GM06990 (cell line): ENCODE data around the gene MEGF6.

Experiments
- DNase-seq: peaks from one replicate; pipeline ENCODE4 v3.0.0-alpha.2; 2011; ENCODE audit not compliant: insufficient read length; ENCODE audit errors: extremely low read depth
- H3K27me3 ChIP-seq: replicated peaks from 2 replicates; pipeline ENCODE4 v1.6.0; 2011; ENCODE audit warnings: low read length; ENCODE audit not compliant: control insufficient read depth, insufficient read depth
- H3K36me3 ChIP-seq: 2 replicates; pipeline ENCODE4 v1.5.1; 2011; ENCODE audit warnings: low read length; ENCODE audit not compliant: control insufficient read depth, insufficient read depth
- H3K4me3 ChIP-seq: replicated peaks from 2 replicates; pipeline ENCODE4 v1.5.1; 2011; ENCODE audit warnings: low read depth, mild to moderate bottlenecking, control low read depth, low read length
- CTCF ChIP-seq: IDR thresholded peaks from 2 replicates; pipeline ENCODE4 v1.5.1; 2011; ENCODE audit warnings: low read length, control low read depth, mild to moderate bottlenecking, inconsistent platforms; ENCODE audit not compliant: insufficient read depth, poor library complexity, severe bottlenecking

Gene MEGF6

DNA sequence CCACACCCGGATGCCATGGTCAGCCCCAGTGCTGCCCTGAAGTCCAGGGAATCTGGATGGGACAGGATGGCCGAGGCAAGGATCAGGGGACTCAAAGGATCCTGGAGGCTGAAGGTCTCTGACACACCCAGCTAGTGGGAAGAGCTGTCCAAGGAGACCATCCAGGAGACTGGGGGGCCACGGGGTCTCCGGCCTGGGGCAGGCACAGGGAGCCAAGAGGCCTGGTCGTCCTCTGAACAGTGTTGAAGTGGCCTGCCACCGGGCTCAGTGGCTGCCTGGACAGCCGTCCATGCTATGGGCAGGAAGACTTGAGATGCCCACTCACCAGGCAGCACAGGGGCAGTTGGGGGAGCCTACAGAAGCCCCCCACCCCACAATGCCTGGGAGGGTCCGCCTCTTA lies 41.9 kb downstream of the MEGF6 start:
- Histone ChIP-seq H3K36me3 (no peaks in the 10 kb centered on the region), H3K4me3 (no peak overlapping the region), H3K27me3 (peaks cover 1% of the 10 kb centered on the region; the same call in 1 of the 2 replicates)
- no peak for TF ChIP-seq CTCF
- DNase-seq: no peak

DNA sequence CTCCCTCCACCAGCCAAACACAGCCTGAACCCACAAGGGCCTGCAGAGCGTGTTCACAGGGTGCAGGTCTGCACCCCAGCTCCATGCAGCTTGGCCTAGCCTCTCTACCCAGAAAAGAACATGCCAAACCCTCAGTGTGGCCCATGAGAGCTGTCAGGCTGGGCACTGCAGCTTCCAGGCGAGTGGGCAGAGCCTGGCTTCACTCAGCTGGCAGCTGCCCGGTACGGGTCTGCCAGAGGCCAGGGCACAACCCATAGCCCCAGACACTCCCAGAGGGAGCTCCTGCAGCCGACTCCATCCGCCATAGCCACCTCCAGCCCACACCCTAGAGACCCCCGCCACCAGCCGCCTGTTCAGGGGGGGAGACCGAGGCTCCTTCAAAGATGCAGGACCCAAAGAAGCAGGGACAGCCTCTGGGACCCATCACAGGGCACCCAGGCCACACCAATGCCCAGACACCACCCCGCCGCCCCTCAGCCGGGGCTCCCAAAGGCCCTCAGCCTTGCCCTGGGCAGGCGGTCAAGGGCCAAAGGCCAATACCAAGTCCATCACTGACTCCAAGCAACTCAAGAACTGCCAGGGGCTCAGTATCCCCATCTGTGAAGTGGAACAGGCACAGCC lies 42.4 kb downstream of the MEGF6 start:
- Histone ChIP-seq H3K27me3 (peaks cover 1% of the 10 kb centered on the region; the same call in 1 of the 2 replicates), H3K4me3 (no peak overlapping the region), H3K36me3 (no peaks in the 10 kb centered on the region)
- DNase-seq: no peak
- no peak for TF ChIP-seq CTCF

GRCh38 chr1:3566951-3567804 lies 44.1 kb downstream of the MEGF6 start:
- H3K4me3 ChIP-seq: no peak overlapping the region
- no peak for TF ChIP-seq CTCF
- no peaks in the 10 kb centered on the region for H3K36me3 ChIP-seq
- no peak for DNase-seq
- peaks cover 1% of the 10 kb centered on the region; the same call in 1 of the 2 replicates for H3K27me3 ChIP-seq

DNA sequence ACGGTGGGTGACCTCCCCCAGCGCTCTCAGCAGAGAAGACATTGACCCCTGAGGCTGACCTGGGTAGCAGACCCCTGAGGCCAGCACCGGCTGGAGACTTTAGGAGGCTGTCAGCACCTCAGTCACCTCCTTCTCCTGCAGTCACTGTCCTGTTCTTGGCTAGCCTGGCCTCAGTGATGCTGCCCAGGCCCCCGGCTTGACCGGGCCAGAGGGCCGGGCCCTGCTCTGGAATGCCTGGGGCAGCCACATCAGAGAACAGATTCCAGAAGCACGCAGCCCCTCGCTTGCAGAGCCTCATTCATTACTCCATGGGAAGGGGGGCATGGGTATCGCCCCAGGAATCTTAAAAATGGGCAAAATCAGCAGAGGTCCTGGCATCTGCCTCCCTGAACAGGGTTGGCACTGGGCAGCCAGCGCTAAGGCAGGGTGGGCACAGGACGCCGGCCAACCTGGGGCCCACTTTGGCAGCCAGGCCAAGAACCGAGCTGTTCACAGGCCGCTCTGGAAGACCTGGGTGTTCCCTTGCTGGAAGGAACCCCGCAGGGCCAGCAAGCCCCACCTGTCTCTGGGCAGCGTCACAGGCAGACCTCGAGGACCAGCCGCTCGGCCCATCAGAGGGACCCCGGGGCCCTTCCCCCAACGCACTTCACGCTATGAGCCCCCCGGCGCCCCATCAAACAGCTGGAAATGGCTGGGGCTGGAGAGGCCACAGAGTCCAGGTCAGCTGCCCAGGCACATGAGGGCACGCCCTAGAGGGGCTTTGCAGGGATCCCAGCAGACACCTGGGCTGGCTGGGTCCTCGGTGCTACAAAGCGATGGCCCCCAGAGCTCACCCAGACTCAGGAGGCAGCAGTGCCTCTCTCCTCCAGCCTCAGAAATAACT lies 45.1 kb downstream of the MEGF6 start:
- peaks cover 1% of the 10 kb centered on the region; the same call in 1 of the 2 replicates for H3K27me3 ChIP-seq
- TF ChIP-seq CTCF: no peak
- no peaks in the 10 kb centered on the region for H3K36me3 ChIP-seq
- no peak for DNase-seq
- no peak overlapping the region for H3K4me3 ChIP-seq

- Histone ChIP-seq H3K4me3 (no peak overlapping the region), H3K36me3 (no peaks in the 10 kb centered on the region), H3K27me3 (peaks cover 1% of the 10 kb centered on the region; the same call in 1 of the 2 replicates)
- peak; percentile 38 for DNase-seq
- TF ChIP-seq CTCF: peak; percentile 93
Measured at GRCh38 chr1:3564921-3565831, 46.1 kb downstream of the MEGF6 start.
